Tibial nerve (tissue), 4 donors: ENCODE results near the gene HAGHL. TPM values are rescaled to one million over a fixed set of nuclear protein-coding genes. Genes with fewer than 3 reads are reported as not detected.

Source experiments
- DNase-seq, 2 donors: peaks; one replicate each; pipeline ENCODE4 v3.0.0-alpha.2; 2019; ENCODE audit warnings: low spot score in 2 of 2
- H3K27ac ChIP-seq, 4 donors: fragments of 200-600 bp; sonication (generic) in 3 of 4; one replicate each; pipeline ENCODE4 v1.5.1; 2017 to 2019; ENCODE audit warnings: mild to moderate bottlenecking in 1 of 4
- H3K27me3 ChIP-seq, 2 donors: fragments of 200-600 bp; sonication (generic) in 1 of 2; one replicate each; pipeline versions ENCODE4 v1.5.1 to v1.6.0; 2017 to 2019
- H3K36me3 ChIP-seq, 3 donors: fragments of 200-600 bp; sonication (generic); one replicate each; pipeline ENCODE4 v1.5.1; 2018 to 2019
- H3K4me1 ChIP-seq, 4 donors: fragments of 200-600 bp; sonication (generic) in 3 of 4; one replicate each; pipeline ENCODE4 v1.5.1; 2017 to 2019
- H3K4me3 ChIP-seq, 4 donors: fragments of 200-600 bp; sonication (generic) in 3 of 4; one replicate each; pipeline ENCODE4 v1.5.1; 2017 to 2019; ENCODE audit warnings: mild to moderate bottlenecking in 1 of 4, moderate library complexity in 1 of 4
- H3K9me3 ChIP-seq, 4 donors: fragments of 200-600 bp; sonication (generic) in 3 of 4; one replicate each; pipeline ENCODE4 v1.5.1; 2017 to 2019
- CTCF ChIP-seq, 5 experiments: fragments of 200-600 bp in 3 of 5; fragments of 450-650 bp in 2 of 5; sonication (generic) in 3 of 5; IDR thresholded peaks; one replicate each; pipeline ENCODE4 v1.5.1; 2016 to 2019; ENCODE audit warnings: antibody characterized with exemption in 5 of 5, mild to moderate bottlenecking in 3 of 5, moderate library complexity in 2 of 5
- EP300 ChIP-seq, 2 donors: sonication (generic); formaldehyde crosslinking; IDR thresholded peaks; one replicate each; pipeline ENCODE4 v1.6.1; 2017; ENCODE audit warnings: antibody characterized with exemption in 2 of 2, mild to moderate bottlenecking in 1 of 2
- POLR2A ChIP-seq, 2 donors: fragments of 450-650 bp; IDR thresholded peaks; one replicate each; pipeline ENCODE4 v1.6.1; 2017; ENCODE audit warnings: antibody characterized with exemption in 2 of 2, mild to moderate bottlenecking in 2 of 2, moderate library complexity in 2 of 2
- WGBS, 2 donors: methylation state at CpG; one replicate each; pipeline ENCODE4 v1.1.5; 2018; 5-methylcytosine and 5-hydroxymethylcytosine counted together
- total RNA-seq, 4 donors: library from RNA; depleted of rRNA; stranded (reverse); fragments of >200 nt; gene quantifications; one replicate each; pipeline ENCODE4 v1.1.0, GENCODE V29; 2016

HAGHL gene
- total RNA-seq, 4 donors from 2014 or later = 3.5 to 18.0 (median 6.3) TPM

- Histone ChIP-seq H3K4me1 (peaks cover 0 to 61% (median 46%) of the 10 kb centered on the region in 4 donors), H3K27ac (peak within 1 kb of the TSS; percentile 85 to 97 (median 94)), H3K27me3 (no peaks in the 10 kb centered on the region), H3K4me3 (peak within 1 kb of the TSS; percentile 69 to 91 (median 85)), H3K36me3 (peaks cover 0 to 22% (median 15%) of the 10 kb centered on the region in 3 donors), H3K9me3 (no peaks in the 10 kb centered on the region)
- WGBS, 2 donors = 0 to 1% methylated on average over 32 to 44 of the region's 91 CpGs
- TF ChIP-seq EP300 (IDR thresholded peaks at IDR 0.05) = peak in 1 of 2 donors; percentile 60
- TF ChIP-seq CTCF (IDR thresholded peaks at IDR 0.05) = peak in 1 of 5 experiments; percentile 29
- peak; percentile 59 to 88 for TF ChIP-seq POLR2A (IDR thresholded peaks at IDR 0.05)
- DNase-seq = peak; percentile 74 to 81
Measured at GRCh38 chr16:679814-680624, 46.9 kb upstream of the HAGHL start, which contains the start of gene STUB1. Gene STUB1 (plus strand): TSS chr16:680410. CDS start chr16:680526, 116 bp downstream.

GRCh38 chr16:680625-680945 is 46.3 kb upstream of the HAGHL start:
- peaks cover 0 to 62% (median 45%) of the 10 kb centered on the region in 4 donors for H3K4me1 ChIP-seq
- H3K36me3 ChIP-seq = peaks cover 0 to 27% (median 15%) of the 10 kb centered on the region in 3 donors
- WGBS, 2 donors = 0 to 1% methylated on average over 11 to 17 of the region's 38 CpGs
- H3K9me3 ChIP-seq = no peaks in the 10 kb centered on the region
- no peaks in the 10 kb centered on the region for H3K27me3 ChIP-seq
- peak overlapping the region; percentile 69 to 91 (median 85) for H3K4me3 ChIP-seq
- TF ChIP-seq EP300 (IDR thresholded peaks at IDR 0.05) (no peak), CTCF (IDR thresholded peaks at IDR 0.05) (no peak), POLR2A (IDR thresholded peaks at IDR 0.05) (no peak)
- DNase-seq = no peak
- peak overlapping the region; percentile 85 to 97 (median 94) for H3K27ac ChIP-seq

GRCh38 chr16:680967-681745 is 45.8 kb upstream of the HAGHL start:
- WGBS, 2 donors = 48 to 62% methylated on average over 32 to 34 of the region's 44 CpGs
- Histone ChIP-seq H3K36me3 (peaks cover 0 to 33% (median 15%) of the 10 kb centered on the region in 3 donors), H3K4me3 (peak overlapping the region; percentile 69 to 91 (median 85)), H3K9me3 (no peaks in the 10 kb centered on the region), H3K27me3 (no peaks in the 10 kb centered on the region), H3K4me1 (peaks cover 0 to 62% (median 42%) of the 10 kb centered on the region in 4 donors), H3K27ac (peak overlapping the region; percentile 85 to 97 (median 94))
- no peak for DNase-seq
- TF ChIP-seq POLR2A (IDR thresholded peaks at IDR 0.05) (no peak), CTCF (IDR thresholded peaks at IDR 0.05) (no peak), EP300 (IDR thresholded peaks at IDR 0.05) (no peak)

GRCh38 chr16:681746-682427 is 45.0 kb upstream of the HAGHL start:
- 78 to 83% methylated on average over 7 to 28 of the region's 28 CpGs for WGBS, 2 donors
- no peak overlapping the region for H3K4me3 ChIP-seq
- no peaks in the 10 kb centered on the region for H3K9me3 ChIP-seq
- no peaks in the 10 kb centered on the region for H3K27me3 ChIP-seq
- TF ChIP-seq POLR2A (IDR thresholded peaks at IDR 0.05) = no peak
- TF ChIP-seq CTCF (IDR thresholded peaks at IDR 0.05) = no peak
- no peak for TF ChIP-seq EP300 (IDR thresholded peaks at IDR 0.05)
- H3K36me3 ChIP-seq = peaks cover 0 to 40% (median 15%) of the 10 kb centered on the region in 3 donors
- peaks cover 0 to 65% (median 41%) of the 10 kb centered on the region in 4 donors for H3K4me1 ChIP-seq
- no peak for DNase-seq
- no peak overlapping the region for H3K27ac ChIP-seq
